Measurements from ENCODE around the gene HACL1.

GRCh38 chr3:15585111-15585845, 16.1 kb downstream of the HACL1 start:
- TF ChIP-seq, protein P1, sequence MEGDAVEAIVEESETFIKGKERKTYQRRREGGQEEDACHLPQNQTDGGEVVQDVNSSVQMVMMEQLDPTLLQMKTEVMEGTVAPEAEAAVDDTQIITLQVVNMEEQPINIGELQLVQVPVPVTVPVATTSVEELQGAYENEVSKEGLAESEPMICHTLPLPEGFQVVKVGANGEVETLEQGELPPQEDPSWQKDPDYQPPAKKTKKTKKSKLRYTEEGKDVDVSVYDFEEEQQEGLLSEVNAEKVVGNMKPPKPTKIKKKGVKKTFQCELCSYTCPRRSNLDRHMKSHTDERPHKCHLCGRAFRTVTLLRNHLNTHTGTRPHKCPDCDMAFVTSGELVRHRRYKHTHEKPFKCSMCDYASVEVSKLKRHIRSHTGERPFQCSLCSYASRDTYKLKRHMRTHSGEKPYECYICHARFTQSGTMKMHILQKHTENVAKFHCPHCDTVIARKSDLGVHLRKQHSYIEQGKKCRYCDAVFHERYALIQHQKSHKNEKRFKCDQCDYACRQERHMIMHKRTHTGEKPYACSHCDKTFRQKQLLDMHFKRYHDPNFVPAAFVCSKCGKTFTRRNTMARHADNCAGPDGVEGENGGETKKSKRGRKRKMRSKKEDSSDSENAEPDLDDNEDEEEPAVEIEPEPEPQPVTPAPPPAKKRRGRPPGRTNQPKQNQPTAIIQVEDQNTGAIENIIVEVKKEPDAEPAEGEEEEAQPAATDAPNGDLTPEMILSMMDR (optimal IDR thresholded peaks at IDR 0.05 in 1 of 3, IDR thresholded peaks at IDR 0.05 in 1 of 3, conservative IDR thresholded peaks at IDR 0.05 in 1 of 3; ENCODE audit: extremely low read depth in 1 of 3, insufficient read depth in 2 of 3, low read length in 3 of 3), result no peak
- TF ChIP-seq EZH2 (IDR thresholded peaks at IDR 0.05; ENCODE audit: low read length), result no peak
